ENCODE data around the gene DCN. TPM values are rescaled to one million over a fixed set of nuclear protein-coding genes. Genes with fewer than 3 reads are reported as not detected.

Gene DCN
- total RNA-seq, 1 experiment from 2014 or later: 0.95 TPM

DNA sequence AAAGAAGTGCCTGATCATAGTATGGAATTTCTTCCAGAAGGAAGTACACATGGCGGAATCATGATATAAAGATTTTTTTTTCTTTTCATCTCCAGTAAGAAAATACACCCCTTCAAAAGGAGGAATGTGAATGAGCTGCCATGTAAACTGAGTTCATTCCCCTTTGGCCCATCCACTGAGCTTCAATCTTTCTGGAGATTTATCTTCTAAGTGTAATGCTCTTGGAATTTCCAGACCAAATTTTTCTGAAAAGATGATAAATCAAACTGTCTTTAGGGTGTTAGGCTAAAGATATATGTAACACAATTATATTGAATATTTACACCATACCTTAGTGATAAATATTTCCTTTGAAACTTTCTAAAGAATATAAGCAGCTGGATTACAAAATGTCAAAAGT is 5.2 kb downstream of the DCN start:
- CTCF ChIA-PET: interaction anchor here (0.6 kb wide), 1 partner anchor 64 kb away, joined by 3 read pairs; no protein-coding TSS in a partner anchor
- H3K36me3 ChIP-seq (ENCODE audit: control insufficient read depth, insufficient read depth, low read length): no peaks in the 10 kb centered on the region
- H3K27me3 ChIP-seq (replicated peaks; ENCODE audit: control insufficient read depth, insufficient read depth, low read length): no peaks in the 10 kb centered on the region
- Mint-ChIP-seq H3K27me3 (ENCODE audit: insufficient read depth, unreplicated experiment) (no peaks in the 10 kb centered on the region), H3K36me3 (ENCODE audit: insufficient read depth, unreplicated experiment) (no peaks in the 10 kb centered on the region), H3K4me1 (ENCODE audit: low read depth, unreplicated experiment) (no peaks in the 10 kb centered on the region), H3K27ac (ENCODE audit: unreplicated experiment) (no peak overlapping the region), H3K4me3 (ENCODE audit: unreplicated experiment) (no peak overlapping the region), H3K9me3 (ENCODE audit: unreplicated experiment) (no peaks in the 10 kb centered on the region)
- POLR2A ChIA-PET: no interaction called here
- no peaks in the 10 kb centered on the region for H3K4me1 ChIP-seq
- intact Hi-C loops (cut with micrococcal nuclease; ENCODE audit: unreplicated experiment): loop anchor here (5.0 kb wide), 2 partner anchors 65 to 200 kb away; no protein-coding TSS in a partner anchor
- no peak for TF ChIP-seq CTCF (IDR thresholded peaks at IDR 0.05; ENCODE audit: insufficient read depth in 1 of 2, low read depth in 1 of 2, low read length in 1 of 2, severe bottlenecking in 1 of 2, unreplicated experiment in 1 of 2)
- no peak overlapping the region for H3K4me3 ChIP-seq (ENCODE audit: low read depth, low read length)
- no TSS peak for BruUV-seq (replicated peaks)
- H3K9me3 ChIP-seq: no peaks in the 10 kb centered on the region
- DNase-seq: no peak

DNA sequence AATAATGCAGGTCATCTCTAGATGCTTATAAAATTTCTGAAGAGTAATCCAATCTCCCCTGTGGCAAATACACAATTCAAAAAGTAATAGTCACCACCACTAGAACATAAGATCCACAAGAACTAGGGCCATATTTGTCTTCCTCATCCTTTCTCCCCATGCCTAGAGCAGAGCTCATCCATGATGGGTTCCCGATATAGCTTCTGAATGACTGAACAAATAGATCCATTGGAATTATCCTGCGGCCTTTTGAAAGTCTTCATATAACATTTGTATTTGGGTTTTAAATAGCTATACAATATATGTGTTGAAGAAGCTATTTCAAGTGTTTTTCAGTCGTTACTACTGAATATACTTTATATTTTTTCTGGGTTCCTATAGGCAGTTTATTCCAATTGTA is 5.7 kb downstream of the DCN start:
- ChIA-PET CTCF (no interaction called here), POLR2A (no interaction called here)
- BruUV-seq (replicated peaks): no TSS peak
- Histone ChIP-seq H3K4me3 (ENCODE audit: low read depth, low read length) (no peak overlapping the region), H3K4me1 (no peaks in the 10 kb centered on the region), H3K36me3 (ENCODE audit: control insufficient read depth, insufficient read depth, low read length) (no peaks in the 10 kb centered on the region), H3K9me3 (no peaks in the 10 kb centered on the region), H3K27me3 (replicated peaks; ENCODE audit: control insufficient read depth, insufficient read depth, low read length) (no peaks in the 10 kb centered on the region)
- TF ChIP-seq CTCF (IDR thresholded peaks at IDR 0.05; ENCODE audit: insufficient read depth in 1 of 2, low read depth in 1 of 2, low read length in 1 of 2, severe bottlenecking in 1 of 2, unreplicated experiment in 1 of 2): no peak
- intact Hi-C loops (cut with micrococcal nuclease; ENCODE audit: unreplicated experiment): loop anchor here (5.0 kb wide), 2 partner anchors 65 to 200 kb away; no protein-coding TSS in a partner anchor
- no peaks in the 10 kb centered on the region for H3K4me1 Mint-ChIP-seq (ENCODE audit: low read depth, unreplicated experiment)
- H3K36me3 Mint-ChIP-seq (ENCODE audit: insufficient read depth, unreplicated experiment): no peaks in the 10 kb centered on the region
- no peak for DNase-seq
- no peak overlapping the region for H3K27ac Mint-ChIP-seq (ENCODE audit: unreplicated experiment)
- H3K9me3 Mint-ChIP-seq (ENCODE audit: unreplicated experiment): no peaks in the 10 kb centered on the region
- no peaks in the 10 kb centered on the region for H3K27me3 Mint-ChIP-seq (ENCODE audit: insufficient read depth, unreplicated experiment)
- H3K4me3 Mint-ChIP-seq (ENCODE audit: unreplicated experiment): no peak overlapping the region

DNA sequence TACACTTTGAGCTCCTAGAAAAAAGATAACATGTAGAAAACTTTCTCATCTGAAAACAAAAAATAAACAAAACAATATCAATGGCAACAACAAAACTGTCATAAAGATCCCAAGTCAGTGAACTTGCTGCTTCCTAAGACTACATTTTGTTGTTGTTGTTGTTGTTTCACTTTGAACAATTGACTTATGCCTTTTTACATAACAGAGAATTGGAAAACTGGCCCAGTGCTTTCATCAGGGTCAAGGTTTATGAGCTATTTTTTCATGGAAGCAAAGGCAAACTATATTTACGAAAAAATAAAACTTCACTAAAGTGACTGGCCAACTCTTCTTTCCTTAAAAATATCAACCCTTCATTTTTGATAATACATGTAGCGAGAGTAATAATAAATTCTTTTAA is 6.3 kb downstream of the DCN start:
- no peaks in the 10 kb centered on the region for H3K9me3 Mint-ChIP-seq (ENCODE audit: unreplicated experiment)
- Histone ChIP-seq H3K4me1 (no peaks in the 10 kb centered on the region), H3K27me3 (replicated peaks; ENCODE audit: control insufficient read depth, insufficient read depth, low read length) (no peaks in the 10 kb centered on the region), H3K9me3 (no peaks in the 10 kb centered on the region), H3K4me3 (ENCODE audit: low read depth, low read length) (no peak overlapping the region), H3K36me3 (ENCODE audit: control insufficient read depth, insufficient read depth, low read length) (no peaks in the 10 kb centered on the region)
- no peaks in the 10 kb centered on the region for H3K27me3 Mint-ChIP-seq (ENCODE audit: insufficient read depth, unreplicated experiment)
- intact Hi-C loops (cut with micrococcal nuclease; ENCODE audit: unreplicated experiment): loop anchor here (5.0 kb wide), 2 partner anchors 66 to 199 kb away; no protein-coding TSS in a partner anchor
- CTCF ChIA-PET: no interaction called here
- POLR2A ChIA-PET: no interaction called here
- no peaks in the 10 kb centered on the region for H3K36me3 Mint-ChIP-seq (ENCODE audit: insufficient read depth, unreplicated experiment)
- H3K4me1 Mint-ChIP-seq (ENCODE audit: low read depth, unreplicated experiment): no peaks in the 10 kb centered on the region
- no peak for TF ChIP-seq CTCF (IDR thresholded peaks at IDR 0.05; ENCODE audit: insufficient read depth in 1 of 2, low read depth in 1 of 2, low read length in 1 of 2, severe bottlenecking in 1 of 2, unreplicated experiment in 1 of 2)
- BruUV-seq (replicated peaks): no TSS peak
- no peak overlapping the region for H3K27ac Mint-ChIP-seq (ENCODE audit: unreplicated experiment)
- H3K4me3 Mint-ChIP-seq (ENCODE audit: unreplicated experiment): no peak overlapping the region
- no peak for DNase-seq

Data from Caco-2 (cell line).